ENCODE data around the gene APBA2.

APBA2 gene

DNA sequence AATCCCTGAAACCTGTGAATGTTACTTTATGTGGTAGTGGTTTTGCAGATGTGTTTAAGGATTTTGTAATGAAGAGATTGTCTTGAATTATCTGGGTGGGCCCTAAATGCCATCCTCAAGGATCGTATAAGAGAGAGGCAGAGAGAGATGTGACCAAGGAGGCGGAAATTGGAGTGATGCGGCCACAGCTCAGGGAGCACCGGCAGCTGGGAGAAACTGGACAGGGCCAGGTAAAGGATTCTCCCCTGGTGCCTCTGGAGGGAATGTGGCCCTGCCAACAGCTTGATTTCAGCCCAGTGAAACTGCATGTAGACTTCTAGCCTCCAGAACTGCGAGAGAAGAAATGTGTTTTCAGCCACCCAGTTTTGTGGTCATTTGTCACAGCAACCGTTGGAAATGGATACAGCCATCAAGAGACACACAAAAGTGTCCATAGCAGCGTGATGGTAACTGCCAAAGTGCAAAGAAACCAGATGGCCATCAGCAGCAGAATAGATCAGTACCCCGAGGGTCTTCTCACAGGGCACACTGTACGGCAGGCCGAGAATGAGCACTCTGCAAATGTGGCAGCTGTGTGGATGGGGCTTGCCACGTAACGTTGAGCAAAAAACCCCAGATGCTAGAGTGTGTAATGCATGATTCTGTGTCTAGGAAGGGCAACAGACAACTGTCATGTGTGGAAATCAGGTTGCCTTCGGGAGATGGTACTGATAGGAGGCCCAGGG is 12.2 kb downstream of the APBA2 start:
- DNase-seq: no peak

DNA sequence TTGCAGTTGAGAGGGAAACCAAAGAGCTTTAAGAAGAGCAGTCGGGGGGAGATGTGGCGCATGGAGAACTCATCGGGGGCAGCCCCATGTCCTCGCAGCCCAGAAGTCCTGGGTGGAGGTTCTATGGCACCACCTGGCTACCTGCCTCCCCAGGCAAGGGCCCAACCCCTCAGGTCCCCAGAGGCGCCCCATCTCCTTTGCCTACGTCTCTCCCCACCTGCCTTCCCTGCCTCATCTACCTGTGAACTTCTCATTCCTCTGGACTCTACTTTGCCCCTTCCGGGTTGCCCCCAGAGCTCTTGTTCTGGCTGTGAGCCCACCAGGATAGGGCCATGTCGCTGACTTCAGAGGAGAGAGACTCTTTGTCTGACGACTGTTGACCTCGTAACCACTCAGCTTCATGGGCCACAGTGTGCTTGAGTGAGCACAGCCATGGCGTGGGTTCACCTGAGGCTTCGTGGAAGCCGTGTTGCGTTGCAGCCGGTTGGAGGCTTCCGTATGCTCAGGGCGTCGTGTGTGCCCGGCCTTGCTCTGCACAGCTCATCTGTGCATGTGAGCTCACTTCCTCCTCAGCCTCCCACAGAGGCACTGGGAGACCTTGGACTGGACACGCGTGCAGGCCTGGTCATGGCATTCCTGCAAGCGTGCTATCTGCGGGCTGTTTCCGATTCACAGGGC is 13.4 kb downstream of the APBA2 start:
- DNase-seq: no peak

DNA sequence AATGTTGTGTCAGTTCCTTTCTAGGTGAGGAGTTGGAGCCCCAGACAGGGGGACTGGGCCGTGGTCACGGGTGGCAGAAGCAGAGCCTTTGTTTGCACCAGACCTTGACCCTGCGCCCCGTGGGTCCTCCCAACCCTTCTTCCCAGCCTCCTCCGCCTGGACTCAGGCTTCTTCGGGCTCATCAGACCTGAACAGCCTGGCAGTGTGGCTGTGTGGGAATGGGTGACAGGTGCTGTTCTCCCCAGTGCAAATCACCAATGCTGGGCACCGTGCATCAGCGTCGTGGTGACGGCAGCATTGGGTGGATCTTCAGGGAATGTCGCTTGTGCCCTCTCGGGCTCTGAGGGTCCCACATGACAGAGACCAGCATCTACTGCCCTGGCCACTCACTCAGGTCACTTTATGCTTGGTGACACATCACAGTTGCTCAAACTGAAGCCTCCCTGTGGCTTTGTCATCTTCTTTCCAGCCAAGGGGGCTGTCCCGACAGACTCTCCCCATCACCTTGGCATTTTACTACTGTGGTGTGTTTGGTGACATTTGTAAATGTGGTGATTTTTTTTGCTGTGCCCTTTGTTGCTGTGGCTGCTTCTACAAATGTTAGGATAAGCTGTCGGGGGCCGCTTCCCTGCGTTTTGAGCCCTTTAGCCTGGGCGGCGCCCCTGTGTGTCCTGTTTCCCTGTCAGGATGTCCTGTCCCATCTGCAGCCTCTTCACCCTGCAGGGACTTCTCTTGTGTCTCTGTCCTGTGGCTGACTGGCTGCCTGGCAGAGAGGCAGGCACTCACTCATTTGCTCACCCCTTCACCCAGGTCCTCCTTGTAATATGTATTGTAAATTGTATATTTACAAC is 14.5 kb downstream of the APBA2 start:
- DNase-seq: no peak

DNA sequence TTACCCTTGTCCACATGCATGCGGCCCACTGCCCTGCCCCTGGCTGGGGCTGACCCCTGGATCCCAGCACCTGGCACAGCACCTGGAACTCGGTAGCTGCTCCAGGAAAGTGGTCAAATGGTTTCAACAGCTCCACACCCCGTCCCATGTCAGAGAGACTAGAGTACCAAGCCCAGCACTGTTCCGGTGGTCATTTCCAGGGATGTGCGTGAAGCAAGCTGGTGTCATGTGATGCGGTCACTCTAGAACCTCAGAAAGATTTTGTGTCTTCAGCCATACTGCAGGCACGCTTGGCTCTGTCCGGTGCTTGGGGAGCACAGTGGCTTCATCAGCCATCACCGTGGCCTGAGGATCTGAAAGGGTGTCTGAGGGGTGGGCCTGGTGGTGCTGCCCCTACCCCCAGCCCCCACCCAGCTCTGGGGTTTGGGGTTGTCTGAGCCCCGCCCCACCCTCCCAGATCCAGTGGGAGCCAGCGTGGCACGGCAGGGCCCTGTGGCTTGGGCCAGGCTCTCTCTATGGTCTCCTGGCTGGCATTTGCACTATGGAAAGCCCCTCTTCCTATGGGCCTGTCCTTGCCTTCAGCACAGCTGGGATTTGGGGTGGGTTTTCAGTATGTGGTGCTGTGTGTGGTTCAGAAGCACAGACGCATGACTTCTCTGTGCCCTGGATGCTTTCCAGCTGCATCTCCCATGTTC is 15.3 kb downstream of the APBA2 start:
- DNase-seq: no peak

DNA sequence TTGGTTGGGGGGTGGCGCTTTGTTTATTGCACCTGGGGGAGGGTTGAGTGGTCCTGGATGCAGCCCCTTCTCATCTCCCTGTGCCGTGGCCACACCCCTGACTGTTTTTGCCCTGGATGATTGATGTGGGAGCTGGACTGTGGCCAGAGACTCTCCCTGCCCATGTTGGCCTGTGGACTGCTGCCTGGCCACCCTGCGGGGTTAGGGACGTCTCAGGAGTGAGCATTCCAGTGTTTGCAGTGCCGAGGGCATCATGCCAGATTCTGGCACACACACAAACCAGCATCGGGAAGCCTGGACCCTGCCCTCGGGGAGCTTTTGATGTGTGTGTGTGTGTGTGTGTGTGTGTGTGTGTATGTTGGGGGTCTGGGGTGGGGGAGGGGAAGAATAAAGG is 15.8 kb downstream of the APBA2 start:
- DNase-seq: no peak

DNA sequence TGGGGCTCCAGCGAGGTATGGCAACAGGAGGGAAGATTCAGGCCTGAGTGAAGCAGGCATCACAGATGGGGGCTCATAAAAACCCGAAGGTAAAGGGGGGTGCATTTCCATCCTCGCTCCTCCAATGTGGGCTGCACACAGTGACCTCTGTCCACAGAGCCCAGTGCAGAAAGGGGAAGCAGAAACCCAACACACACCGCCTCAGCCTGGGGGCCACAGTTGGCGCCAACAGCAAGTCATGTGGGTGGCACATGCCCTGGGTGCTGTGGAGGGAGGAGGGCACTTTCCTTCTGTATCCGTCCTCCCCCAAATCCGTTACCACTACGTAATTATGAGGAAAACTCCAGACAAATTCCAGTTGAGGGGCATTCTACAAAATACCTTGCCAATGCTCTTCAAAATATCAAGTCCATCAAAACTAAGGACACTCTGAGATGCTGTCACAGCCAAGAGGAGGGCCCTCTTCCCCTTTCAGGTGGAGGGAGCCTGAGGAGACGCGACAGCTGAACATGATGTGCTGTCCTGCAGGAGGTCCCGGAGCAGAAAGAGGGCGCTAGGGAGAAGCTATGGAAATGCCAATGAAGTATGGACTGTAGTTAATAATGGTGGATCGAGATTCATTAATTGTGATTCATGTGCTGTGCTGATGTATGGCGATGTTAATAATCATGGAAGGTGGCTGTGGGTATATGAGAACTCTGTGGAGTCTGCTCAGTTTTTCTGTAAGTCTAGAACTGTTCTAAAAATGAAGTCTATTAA is 16.4 kb downstream of the APBA2 start:
- DNase-seq: no peak

DNA sequence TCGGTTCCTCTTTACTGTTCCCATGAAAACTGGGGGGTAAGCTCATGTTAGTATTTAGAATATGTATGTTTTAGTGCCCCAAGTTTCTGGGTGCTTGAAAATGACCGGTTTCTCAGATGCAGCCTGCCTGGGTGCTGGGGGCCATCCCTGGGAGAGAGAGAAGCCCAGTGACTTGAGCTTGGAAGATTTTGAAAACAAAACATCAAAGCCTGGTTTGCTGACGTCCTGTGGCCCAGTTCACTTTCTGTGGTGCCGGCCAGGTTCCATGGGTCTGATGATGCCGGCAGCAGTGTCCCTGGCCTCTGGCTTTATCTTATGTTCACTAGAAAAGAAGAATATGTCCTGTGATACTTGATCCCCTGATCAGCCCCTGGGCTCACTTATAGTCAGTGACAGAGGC is 17.1 kb downstream of the APBA2 start:
- DNase-seq: no peak

DNA sequence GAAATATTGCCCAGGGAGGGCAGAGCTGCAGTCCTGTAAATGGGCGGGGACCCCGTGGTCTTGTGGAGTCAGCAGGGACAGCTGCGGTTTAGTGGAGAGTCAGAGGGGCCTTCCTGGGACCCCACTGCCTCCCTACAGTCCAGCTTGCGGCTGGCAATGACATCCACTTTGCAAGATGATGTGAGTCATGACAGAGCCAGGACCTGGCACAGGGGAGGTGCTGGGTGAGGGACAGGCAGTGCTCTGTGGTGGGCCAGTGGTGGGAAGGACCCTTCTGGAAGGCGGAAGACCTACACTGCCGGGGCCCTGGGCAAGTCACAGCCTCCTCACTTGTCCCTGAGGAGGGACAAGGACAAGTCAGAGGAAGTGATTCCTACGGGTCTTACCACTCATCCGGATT is 17.8 kb downstream of the APBA2 start:
- DNase-seq: no peak

DNA sequence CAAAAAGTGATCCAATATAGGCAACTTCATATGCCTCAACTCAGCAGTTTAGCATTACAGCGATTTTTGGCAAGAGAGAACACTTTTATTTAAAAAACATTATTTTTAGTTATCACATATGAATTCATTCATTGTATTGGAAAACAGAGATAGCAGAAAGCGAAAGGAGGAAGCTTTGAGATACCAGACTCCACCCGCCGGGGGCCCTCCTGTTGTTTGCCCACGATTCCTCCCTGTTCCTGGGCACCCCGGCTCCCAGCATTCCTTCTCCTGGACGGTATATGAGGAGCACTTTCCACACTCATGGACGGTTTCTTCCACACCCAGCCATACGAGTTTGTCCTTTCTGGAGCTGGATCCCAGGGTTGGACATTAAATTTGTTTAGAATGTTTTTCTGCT is 18.2 kb downstream of the APBA2 start:
- DNase-seq: no peak

DNA sequence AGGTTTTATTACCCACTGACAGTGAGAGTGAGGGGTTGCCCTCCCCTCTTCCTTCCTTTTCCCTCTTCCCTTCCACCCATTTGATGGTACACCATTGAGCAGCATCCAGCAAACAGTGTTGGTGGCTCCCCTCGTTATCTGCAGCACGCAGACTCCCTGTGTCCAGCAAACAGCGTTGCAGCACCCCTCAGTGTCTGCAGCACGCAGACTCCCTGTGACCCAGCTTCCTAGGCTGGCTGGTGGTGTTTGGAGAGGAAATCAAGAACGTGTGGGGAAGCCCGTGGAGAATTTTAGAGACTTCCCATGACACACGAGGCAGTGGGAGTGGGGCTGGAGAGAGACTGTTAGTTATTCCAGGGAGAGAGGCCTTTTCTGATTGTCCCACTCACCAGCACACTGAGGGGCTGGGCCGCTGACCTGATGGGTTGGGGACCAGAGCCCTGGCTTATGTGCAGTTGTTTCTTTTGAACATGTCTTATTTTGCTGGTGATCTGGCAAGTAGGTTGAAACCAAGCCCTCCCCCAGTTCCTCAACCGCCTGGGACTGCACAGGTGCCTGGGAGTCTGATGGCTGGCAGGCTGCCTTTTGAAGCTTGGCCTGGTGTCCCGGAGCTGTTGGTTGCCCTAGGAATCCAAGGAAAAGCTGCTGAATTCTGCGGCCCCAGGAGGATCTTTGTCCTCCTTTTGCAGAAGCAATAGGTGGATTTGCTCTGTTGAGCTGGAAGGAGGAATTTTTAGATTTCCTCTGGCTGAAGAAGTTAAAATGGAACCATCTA is 19.0 kb downstream of the APBA2 start:
- no peak for DNase-seq

DNA sequence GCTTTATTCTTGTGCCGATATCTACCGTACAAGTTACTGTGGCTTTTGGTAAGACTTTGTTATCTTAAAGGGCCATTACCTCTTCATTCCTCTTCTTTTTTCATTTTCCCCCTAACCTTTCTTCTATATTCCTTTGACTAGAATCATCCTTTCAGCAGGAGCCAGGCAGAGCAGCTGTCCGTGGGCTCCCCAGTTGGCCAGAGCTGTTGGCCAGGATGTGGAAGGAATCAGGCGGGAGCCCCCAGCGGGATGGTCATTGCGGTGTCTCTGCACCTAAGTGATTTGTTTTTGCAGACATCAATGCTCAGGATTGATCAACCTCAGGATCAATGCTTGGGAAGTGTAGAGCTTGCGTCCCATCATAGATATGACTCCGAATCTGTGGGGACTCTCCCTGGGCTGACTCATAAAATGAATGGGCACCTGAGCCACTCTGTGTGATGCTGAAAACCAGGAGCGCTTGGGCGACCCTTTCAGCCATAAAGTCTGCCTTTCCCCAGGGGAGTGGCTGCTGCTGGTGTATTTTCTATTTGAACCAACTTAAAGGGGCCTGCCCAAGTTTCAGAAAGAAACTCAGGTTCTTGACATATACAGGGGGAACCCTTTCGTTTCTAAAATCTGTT is 21.7 kb downstream of the APBA2 start:
- DNase-seq: no peak

DNA sequence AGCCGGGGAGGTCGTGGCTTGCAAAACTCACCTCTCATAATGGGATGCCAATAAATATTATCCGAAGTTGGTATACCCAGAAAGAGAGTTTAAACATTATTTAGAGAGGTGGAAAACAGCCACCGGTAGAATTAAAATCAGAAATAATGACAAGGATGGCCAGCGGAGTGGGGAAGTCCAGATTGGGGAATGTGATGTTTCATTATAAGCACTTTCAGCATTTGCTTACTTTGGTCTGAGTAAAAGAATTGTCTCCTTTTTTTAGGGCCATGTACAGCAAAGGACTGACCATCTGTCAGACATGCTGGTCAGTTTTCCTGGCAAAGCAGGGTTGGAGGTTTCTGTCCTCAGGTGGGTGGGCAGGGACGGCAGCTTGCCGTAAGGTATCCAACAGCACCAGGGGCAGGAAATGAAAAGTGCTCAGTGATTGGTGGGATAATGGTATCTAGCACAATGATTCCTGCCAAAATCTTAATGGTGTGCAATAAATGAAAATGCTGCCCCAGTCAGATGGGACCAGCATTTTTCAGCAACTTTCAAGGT is 24.3 kb downstream of the APBA2 start:
- no peak for DNase-seq

DNA sequence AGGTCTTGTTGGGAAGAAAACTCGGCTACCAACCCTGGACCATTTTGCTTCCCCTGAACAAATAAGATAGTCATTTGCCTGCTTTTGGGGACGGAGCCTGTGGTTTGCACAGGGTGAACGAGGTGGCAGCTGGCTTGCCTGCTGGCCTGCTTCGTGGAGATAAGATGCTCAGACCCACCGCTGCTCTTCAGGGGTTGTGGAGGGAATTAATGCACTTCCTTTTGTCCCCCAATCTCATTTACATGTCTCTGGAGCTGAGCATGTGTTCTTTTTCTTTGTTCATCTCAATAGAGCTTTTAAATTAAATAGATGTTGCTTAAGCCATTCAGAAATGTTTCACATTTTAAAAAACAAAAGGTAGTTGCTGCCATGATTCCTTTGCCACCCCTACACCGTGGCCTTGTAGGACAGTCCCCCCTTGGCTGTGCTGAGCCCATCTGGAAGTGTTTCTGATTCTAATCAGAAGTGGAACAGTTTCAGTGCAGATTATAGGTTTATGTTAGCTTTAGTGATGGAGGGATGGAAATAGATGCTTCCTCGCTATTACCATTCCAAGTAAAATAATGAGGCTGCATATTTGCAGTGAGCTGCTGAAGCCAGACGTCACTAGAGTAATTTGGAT is 25.6 kb downstream of the APBA2 start:
- no peak for DNase-seq

DNA sequence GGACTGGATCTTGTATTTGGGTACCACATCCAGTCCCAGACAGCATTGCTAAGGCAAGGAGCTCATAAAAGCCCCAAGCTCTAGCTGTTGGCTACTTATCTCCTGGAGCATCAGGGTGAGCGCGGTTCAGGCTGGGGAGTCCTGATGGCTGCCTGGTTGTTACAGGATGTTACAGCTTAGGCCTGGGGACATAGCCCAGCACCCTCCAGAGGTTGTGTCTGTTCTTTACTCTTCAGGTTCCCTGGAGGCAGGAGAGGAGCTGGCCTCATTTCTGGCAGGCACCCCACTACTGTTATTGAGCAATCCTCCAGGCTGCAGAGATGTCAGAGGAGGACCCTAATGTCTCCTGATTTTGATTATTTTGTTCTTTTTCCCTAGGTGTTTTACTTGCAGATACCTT is 26.6 kb downstream of the APBA2 start:
- DNase-seq: no peak

DNA sequence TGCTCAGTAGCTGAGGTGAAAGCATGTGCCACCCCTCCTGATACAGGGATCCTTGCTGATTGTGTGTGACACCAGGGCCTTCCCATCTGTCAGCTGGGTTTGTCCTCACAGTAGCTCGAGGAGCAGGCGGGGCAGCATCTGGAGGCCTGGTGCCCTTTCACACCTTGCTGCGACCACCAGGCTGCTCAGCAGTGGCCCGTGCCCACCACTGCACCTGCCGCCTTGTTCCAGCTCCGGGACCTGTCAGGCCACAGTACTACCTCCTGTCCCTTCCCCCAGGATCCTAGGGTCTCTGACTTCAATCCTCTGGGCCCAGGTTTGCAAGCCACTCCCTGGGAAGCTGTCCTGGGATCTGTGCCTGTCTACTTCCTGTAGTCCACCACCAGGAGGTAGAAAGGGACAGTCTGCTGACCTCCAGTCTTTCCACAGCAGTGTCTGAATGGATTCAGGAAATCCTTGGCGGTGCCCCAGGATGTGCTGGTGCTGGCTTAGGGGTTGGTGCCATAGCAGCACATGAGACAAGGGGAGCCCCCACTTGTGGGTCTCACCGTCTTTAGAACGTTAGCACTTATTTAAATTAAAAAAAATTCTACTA is 27.5 kb downstream of the APBA2 start:
- DNase-seq: no peak

DNA sequence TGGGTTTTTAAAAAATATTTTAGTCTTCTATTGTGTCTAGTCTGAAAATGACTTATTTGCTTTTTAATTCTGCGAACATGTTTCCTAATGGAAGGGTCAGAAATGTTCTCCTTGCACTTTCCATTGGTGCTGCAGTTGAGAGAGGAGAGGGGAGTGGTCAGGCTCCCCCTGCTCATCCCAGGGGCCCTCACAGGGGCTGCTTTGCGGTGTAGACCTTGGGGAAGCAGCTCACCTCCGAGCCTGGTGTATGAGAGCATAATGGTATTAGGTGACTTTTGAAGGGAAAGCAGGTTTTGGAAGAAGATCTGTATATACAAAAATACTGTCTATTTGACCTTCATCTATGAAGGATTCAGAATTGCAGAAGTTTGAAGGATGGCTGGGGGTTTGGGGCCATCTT is 28.3 kb downstream of the APBA2 start:
- no peak for DNase-seq

DNA sequence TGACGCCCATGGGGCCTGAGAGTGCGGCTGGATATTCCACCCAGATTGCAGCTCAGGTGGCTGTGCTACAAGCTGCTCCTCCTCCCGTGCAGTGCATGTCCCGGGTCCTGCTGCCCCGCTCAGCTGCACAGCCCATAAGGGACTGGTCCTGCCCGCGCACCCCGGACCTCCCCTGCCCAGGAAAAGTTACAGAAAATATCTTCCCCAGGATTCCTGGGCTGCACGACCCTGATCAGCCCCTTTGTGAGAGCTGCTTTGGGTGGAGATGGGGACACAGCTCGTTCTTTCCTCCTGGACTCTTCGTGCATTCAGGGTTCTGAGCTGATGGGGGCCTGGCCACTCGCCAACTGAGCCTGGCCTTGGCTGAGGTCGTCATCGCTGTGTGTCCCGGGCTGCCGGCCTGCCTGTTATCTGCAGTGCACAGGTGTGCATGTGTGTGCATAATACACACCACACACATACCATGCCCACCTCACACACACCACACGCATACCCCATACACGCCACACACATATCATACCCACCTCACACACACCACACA is 28.8 kb downstream of the APBA2 start:
- DNase-seq: no peak

DNA sequence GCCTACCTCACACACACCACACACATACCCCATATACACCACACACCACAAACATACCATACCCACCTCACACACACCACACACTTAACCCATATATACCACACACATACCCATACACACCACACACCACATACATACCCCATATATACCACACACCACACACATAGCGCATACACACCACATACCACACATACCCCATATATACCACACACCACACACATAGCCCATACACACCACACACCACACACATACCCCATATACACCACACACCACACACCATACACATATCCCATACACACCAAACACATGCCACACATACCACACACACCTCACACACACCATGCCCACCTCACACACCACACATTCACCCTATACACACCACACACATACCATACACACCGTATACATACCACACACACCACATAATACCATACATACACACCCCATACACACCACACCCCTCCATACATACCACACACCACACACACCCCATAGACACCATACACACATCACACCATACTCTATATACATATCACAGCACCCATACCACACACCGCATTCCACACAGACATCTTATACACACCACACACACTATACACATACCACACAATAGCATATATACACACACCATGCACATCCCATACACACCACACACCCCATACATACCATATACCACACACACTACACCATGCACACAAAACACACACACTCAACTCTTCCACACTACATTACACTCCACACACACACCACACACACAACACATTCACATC is 29.5 kb downstream of the APBA2 start:
- DNase-seq: no peak

DNA sequence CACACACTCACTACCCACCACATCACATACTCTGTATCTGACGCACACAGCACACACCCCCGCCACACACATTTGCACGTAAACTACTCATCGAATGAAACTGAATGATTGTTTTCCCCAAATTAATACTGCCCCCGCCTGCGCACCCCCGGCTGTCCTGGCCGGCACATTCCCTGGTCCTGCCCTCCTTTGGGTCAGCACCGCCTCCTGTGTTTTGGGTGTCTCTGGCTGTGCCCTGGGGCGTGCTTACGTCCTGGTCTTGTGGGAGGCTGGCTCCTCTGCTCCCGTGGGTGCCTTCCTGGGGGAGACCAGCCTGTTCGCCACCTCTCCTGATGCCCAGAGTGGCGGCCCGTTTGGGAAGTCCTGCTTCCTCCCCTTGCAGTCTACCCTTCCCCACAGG is 30.2 kb downstream of the APBA2 start:
- DNase-seq: no peak
